ENCODE results near the gene ZCCHC24. TPM values are rescaled to one million over a fixed set of nuclear protein-coding genes. Genes with fewer than 3 reads are reported as not detected.
A peak's percentile ranks its signal among the peaks of the same experiment; 100 is the strongest.

ZCCHC24 gene
- polyA plus RNA-seq, 3 donors, result 3.9 to 5.0 (median 4.0) TPM

DNA sequence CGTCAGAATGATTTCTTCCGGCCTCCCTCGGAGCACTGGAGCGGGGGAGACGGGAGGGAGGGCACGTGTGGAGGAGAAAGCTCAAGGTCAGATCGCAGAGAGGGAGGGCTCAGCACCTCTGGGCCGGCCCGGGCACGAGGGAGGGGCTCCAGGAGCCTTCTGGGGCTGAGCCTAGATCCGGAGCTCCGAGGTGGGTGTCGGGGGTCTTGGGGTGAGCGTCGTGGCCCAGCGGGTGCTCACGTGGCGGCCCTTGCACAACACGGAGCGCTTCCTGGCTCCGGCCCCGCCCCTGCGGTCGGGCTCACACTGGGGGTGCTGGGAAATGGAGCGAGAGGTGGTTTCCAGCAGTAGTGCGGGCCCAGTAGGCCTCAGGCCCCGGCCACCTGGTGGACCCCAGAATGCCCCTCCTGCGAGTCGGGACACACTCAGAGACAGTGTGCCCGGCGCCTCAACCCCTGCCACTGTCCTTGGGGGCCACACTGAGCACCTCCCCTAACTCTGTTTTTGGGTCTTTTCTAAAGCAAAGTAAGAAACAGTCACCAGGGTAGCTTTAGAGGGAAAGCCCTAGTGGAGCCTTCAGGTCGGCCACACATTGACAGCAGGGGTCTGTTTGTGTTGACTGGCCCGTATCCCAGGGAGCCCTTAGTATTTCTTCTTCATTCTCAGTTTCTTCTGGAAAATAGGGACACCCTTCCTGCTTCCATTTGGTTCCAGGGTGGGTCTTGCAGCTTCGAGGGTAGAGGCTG, 97.4 kb downstream of the ZCCHC24 start:
- H2AFZ ChIP-seq (ENCODE audit: insufficient read depth, low read depth, low read length, poor library complexity, severe bottlenecking), result no peak overlapping the region
- no peaks in the 10 kb centered on the region for H3K27me3 ChIP-seq (ENCODE audit: control insufficient read depth in 2 of 2, insufficient read depth in 2 of 2, low read length in 2 of 2)
- 2% methylated on average over 31 of the region's 34 CpGs for WGBS (ENCODE audit: insufficient coverage)
- no peaks in the 10 kb centered on the region for H3K9me3 ChIP-seq (replicated peaks in 1 of 2; ENCODE audit: control insufficient read depth in 1 of 2, insufficient read depth in 1 of 2, low read length in 2 of 2)
- H3K27me3 Mint-ChIP-seq (ENCODE audit: low read depth in 3 of 3), result peaks cover 1 to 4% (median 4%) of the 10 kb centered on the region in 3 donors
- H3K9ac ChIP-seq (ENCODE audit: insufficient read depth, low read length, poor library complexity, severe bottlenecking), result peak overlapping the region; percentile 100
- intact Hi-C loops (cut with micrococcal nuclease), result loop anchor here (2.0 to 5.0 kb wide), 4 partner anchors 17 to 101 kb away; no protein-coding TSS in a partner anchor
- peak overlapping the region; percentile 96 to 99 for H3K27ac ChIP-seq (ENCODE audit: low read depth in 1 of 2, low read length in 2 of 2)
- peaks cover 0 to 2% (median 0%) of the 10 kb centered on the region in 7 donors for H3K9me3 Mint-ChIP-seq
- TF ChIP-seq CTCF (IDR thresholded peaks at IDR 0.05), result no peak
- peaks cover 45 to 48% of the 10 kb centered on the region in 2 donors for H3K36me3 Mint-ChIP-seq
- peak; percentile 80 to 88 (median 85) for DNase-seq
- H3K4me1 ChIP-seq (ENCODE audit: control insufficient read depth in 1 of 2, insufficient read depth in 2 of 2, low read length in 2 of 2), result peaks cover 79 to 90% of the 10 kb centered on the region in 2 donors
- H4K20me1 ChIP-seq (ENCODE audit: insufficient read depth, low read length), result peaks cover 57% of the 10 kb centered on the region
- peak overlapping the region; percentile 96 to 98 (median 97) for H3K27ac Mint-ChIP-seq
- peaks cover 59% of the 10 kb centered on the region for H3K79me2 ChIP-seq (ENCODE audit: insufficient read depth, low read length)
- H3K36me3 ChIP-seq (replicated peaks in 1 of 2; ENCODE audit: control insufficient read depth in 1 of 2, insufficient read depth in 2 of 2, low read length in 2 of 2), result peaks cover 40 to 45% of the 10 kb centered on the region in 2 donors
- H3K4me3 Mint-ChIP-seq, result peak overlapping the region; percentile 91 to 92
- H3K4me1 Mint-ChIP-seq, result peaks cover 73% of the 10 kb centered on the region
- peak overlapping the region; percentile 82 for H3K4me2 ChIP-seq (replicated peaks; ENCODE audit: extremely low read depth, low read length, poor library complexity, severe bottlenecking)
- peak overlapping the region; percentile 59 to 88 (median 83) for H3K4me3 ChIP-seq (replicated peaks in 1 of 3; ENCODE audit: low read depth in 2 of 3, low read length in 3 of 3)

DNA sequence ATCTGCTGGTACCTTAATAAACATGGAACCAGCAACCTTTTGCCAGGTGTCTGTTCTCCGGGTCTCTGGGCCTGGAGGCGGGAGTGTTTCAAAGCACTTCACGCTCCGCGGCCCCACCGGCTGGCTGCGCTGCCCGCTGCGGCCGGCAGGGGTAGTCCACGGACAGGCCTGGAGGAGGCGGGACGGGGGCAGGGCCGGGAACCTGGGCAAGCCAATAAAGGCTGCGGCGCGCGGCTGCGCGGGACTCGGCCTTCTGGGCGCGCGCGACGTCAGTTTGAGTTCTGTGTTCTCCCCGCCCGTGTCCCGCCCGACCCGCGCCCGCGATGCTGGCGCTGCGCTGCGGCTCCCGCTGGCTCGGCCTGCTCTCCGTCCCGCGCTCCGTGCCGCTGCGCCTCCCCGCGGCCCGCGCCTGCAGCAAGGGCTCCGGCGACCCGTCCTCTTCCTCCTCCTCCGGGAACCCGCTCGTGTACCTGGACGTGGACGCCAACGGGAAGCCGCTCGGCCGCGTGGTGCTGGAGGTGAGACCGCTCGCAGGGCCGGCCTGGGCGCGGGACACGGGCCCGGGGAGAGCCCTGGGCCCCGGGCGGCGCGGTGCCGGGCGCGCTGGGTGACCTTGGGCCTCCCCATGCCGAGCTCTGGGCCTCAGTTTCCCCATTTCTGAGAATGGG, 98.1 kb downstream of the ZCCHC24 start, which contains the start of gene PPIF:
Gene PPIF, plus strand, starts transcription at position 244 of the 668 bp plus-strand sequence. Its CDS starts 80 bp downstream, at position 324.
- TF ChIP-seq CTCF (IDR thresholded peaks at IDR 0.05), result peak; percentile 99
- H3K79me2 ChIP-seq (ENCODE audit: insufficient read depth, low read length), result peaks cover 56% of the 10 kb centered on the region
- peak within 1 kb of the TSS; percentile 91 to 92 for H3K4me3 Mint-ChIP-seq
- peak; percentile 91 to 94 (median 93) for DNase-seq
- H3K27me3 Mint-ChIP-seq (ENCODE audit: low read depth in 3 of 3), result peaks cover 1 to 4% (median 4%) of the 10 kb centered on the region in 3 donors
- peak within 1 kb of the TSS; percentile 59 to 88 (median 83) for H3K4me3 ChIP-seq (replicated peaks in 1 of 3; ENCODE audit: low read depth in 2 of 3, low read length in 3 of 3)
- under 1% methylated on average over 74 of the region's 77 CpGs for WGBS (ENCODE audit: insufficient coverage)
- H3K36me3 ChIP-seq (replicated peaks in 1 of 2; ENCODE audit: control insufficient read depth in 1 of 2, insufficient read depth in 2 of 2, low read length in 2 of 2), result peaks cover 34 to 38% of the 10 kb centered on the region in 2 donors
- peak within 1 kb of the TSS; percentile 96 to 99 for H3K27ac ChIP-seq (ENCODE audit: low read depth in 1 of 2, low read length in 2 of 2)
- H3K9ac ChIP-seq (ENCODE audit: insufficient read depth, low read length, poor library complexity, severe bottlenecking), result peak within 1 kb of the TSS; percentile 100
- H3K4me1 ChIP-seq (ENCODE audit: control insufficient read depth in 1 of 2, insufficient read depth in 2 of 2, low read length in 2 of 2), result peaks cover 72 to 83% of the 10 kb centered on the region in 2 donors
- intact Hi-C loops (cut with micrococcal nuclease), result loop anchor here (2.0 to 5.0 kb wide), 4 partner anchors 17 to 100 kb away; no protein-coding TSS in a partner anchor
- H4K20me1 ChIP-seq (ENCODE audit: insufficient read depth, low read length), result peaks cover 50% of the 10 kb centered on the region
- H3K9me3 ChIP-seq (replicated peaks in 1 of 2; ENCODE audit: control insufficient read depth in 1 of 2, insufficient read depth in 1 of 2, low read length in 2 of 2), result no peaks in the 10 kb centered on the region
- H3K27me3 ChIP-seq (ENCODE audit: control insufficient read depth in 2 of 2, insufficient read depth in 2 of 2, low read length in 2 of 2), result no peaks in the 10 kb centered on the region
- H3K36me3 Mint-ChIP-seq, result peaks cover 39 to 41% of the 10 kb centered on the region in 2 donors
- peaks cover 66% of the 10 kb centered on the region for H3K4me1 Mint-ChIP-seq
- peak within 1 kb of the TSS; percentile 82 for H3K4me2 ChIP-seq (replicated peaks; ENCODE audit: extremely low read depth, low read length, poor library complexity, severe bottlenecking)
- peak within 1 kb of the TSS; percentile 96 to 98 (median 97) for H3K27ac Mint-ChIP-seq
- peaks cover 0 to 2% (median 0%) of the 10 kb centered on the region in 7 donors for H3K9me3 Mint-ChIP-seq
- no peak within 1 kb of the TSS for H2AFZ ChIP-seq (ENCODE audit: insufficient read depth, low read depth, low read length, poor library complexity, severe bottlenecking)

Measured in CD14-positive monocyte (primary cell).